GM19397 (cell line): ENCODE measurements around the gene MUC5AC.
"Not testable (repeated sequence)": the region's sequence is repeated elsewhere in the genome, so short reads cannot be mapped to it uniquely, and the experiment has no call there.

Source experiments
- ATAC-seq: cut with Tn5 transposase; IDR thresholded peaks from one replicate; pipeline ENCODE4 v1.9.1; 2021; ENCODE audit warnings: mild to moderate bottlenecking, moderate library complexity; ENCODE audit not compliant: unreplicated experiment

The MUC5AC gene

GRCh38 chr11:1157645-1158591 lies at the start of gene MUC5AC:
Gene MUC5AC (plus strand): TSS chr11:1157953. CDS start chr11:1158000, 47 bp downstream.
- ATAC-seq, result no peak

- no peak for ATAC-seq
Measured at GRCh38 chr11:1108246-1108900, 49.4 kb upstream of the MUC5AC start.

GRCh38 chr11:1109101-1109917 lies 48.4 kb upstream of the MUC5AC start:
- ATAC-seq, result no peak

GRCh38 chr11:1109918-1110705 lies 47.6 kb upstream of the MUC5AC start:
- no peak for ATAC-seq

- ATAC-seq, result no peak
Measured at GRCh38 chr11:1111545-1112212, 46.1 kb upstream of the MUC5AC start.

- no peak for ATAC-seq
Measured at GRCh38 chr11:1112351-1113191, 45.2 kb upstream of the MUC5AC start.

- ATAC-seq, result no peak
Measured at GRCh38 chr11:1113405-1114201, 44.1 kb upstream of the MUC5AC start.

- not testable (repeated sequence) for ATAC-seq
Measured at GRCh38 chr11:1115292-1115691, 42.5 kb upstream of the MUC5AC start.

- no peak for ATAC-seq
Measured at GRCh38 chr11:1116104-1116503, 41.6 kb upstream of the MUC5AC start.

GRCh38 chr11:1116666-1117390 lies 40.9 kb upstream of the MUC5AC start:
- no peak for ATAC-seq

- no peak for ATAC-seq
Measured at GRCh38 chr11:1117992-1118391, 39.8 kb upstream of the MUC5AC start.

GRCh38 chr11:1118755-1119603 lies 38.8 kb upstream of the MUC5AC start:
- ATAC-seq, result no peak

- no peak for ATAC-seq
Measured at GRCh38 chr11:1119604-1120146, 38.1 kb upstream of the MUC5AC start.

- no peak for ATAC-seq
Measured at GRCh38 chr11:1120532-1121330, 37.0 kb upstream of the MUC5AC start.

- ATAC-seq, result no peak
Measured at GRCh38 chr11:1121331-1121812, 36.4 kb upstream of the MUC5AC start.
